ENCODE results near the gene WDR3. TPM values are rescaled to one million over a fixed set of nuclear protein-coding genes. Genes with fewer than 3 reads are reported as not detected.

Gene WDR3
- total and polyA plus RNA-seq, 2 donors (not counting 1 experiment from before 2014, with no cell fraction given): 5.5 to 18.5 TPM

DNA sequence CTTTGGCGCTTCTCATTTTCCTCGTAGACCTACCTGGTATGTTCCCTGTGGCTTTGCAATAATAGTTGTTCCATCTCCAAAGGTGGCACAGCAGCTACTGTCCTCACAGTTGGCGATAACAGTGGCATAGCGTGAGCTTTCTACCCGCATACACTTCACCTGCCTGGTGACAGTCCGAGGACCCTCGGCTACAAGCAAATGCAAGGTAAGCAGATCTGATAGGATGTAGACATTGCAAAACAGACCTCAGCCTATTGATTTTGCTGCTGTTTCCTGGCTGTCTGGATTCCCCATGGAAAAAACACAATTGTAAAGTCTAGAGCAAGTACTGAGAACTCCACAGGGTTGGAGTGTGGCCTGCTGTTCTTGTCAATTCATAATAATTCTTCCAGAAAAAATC, 78.5 kb downstream of the WDR3 start:
- no peaks in the 10 kb centered on the region for H3K79me2 ChIP-seq (ENCODE audit: control insufficient read depth, insufficient read depth, low read length)
- WGBS (ENCODE audit: insufficient coverage): 99% methylated on average over 7 of the region's 7 CpGs
- no peak overlapping the region for H3K27ac ChIP-seq (ENCODE audit: low read length in 2 of 2)
- no peak overlapping the region for H2AFZ ChIP-seq (ENCODE audit: insufficient read depth, low read depth, low read length, poor library complexity, severe bottlenecking)
- Mint-ChIP-seq H3K4me1 (no peaks in the 10 kb centered on the region), H3K4me3 (no peak overlapping the region), H3K27ac (no peak overlapping the region), H3K9me3 (ENCODE audit: insufficient read depth) (no peaks in the 10 kb centered on the region), H3K27me3 (peaks cover 35% of the 10 kb centered on the region)
- intact Hi-C loops (cut with micrococcal nuclease): no loop called here
- no peaks in the 10 kb centered on the region for H3K36me3 ChIP-seq (replicated peaks in 1 of 2; ENCODE audit: control extremely low read depth in 1 of 2, control insufficient read depth in 1 of 2, extremely low read depth in 1 of 2, insufficient read depth in 2 of 2, low read length in 1 of 2)
- ATAC-seq (ENCODE audit: low read depth) (no peak), DNase-seq (no peak)
- ChIA-PET CTCF (no interaction called here), POLR2A (no interaction called here)
- no peaks in the 10 kb centered on the region for H3K4me1 ChIP-seq (ENCODE audit: control insufficient read depth in 2 of 2, insufficient read depth in 2 of 2, low read length in 2 of 2)
- H3K4me3 ChIP-seq (ENCODE audit: control extremely low read depth in 1 of 5, extremely low read depth in 1 of 5, insufficient read depth in 1 of 5, low read depth in 2 of 5, low read length in 4 of 5): no peak overlapping the region
- H3K9ac ChIP-seq (ENCODE audit: low read length): no peak overlapping the region
- no peaks in the 10 kb centered on the region for H4K20me1 ChIP-seq (ENCODE audit: control insufficient read depth, insufficient read depth, low read length, poor library complexity, severe bottlenecking)
- no peak overlapping the region for H3K4me2 ChIP-seq (replicated peaks; ENCODE audit: low read depth, low read length, poor library complexity, severe bottlenecking)
- peaks cover 0 to 5% (median 0%) of the 10 kb centered on the region in 3 donors for H3K9me3 ChIP-seq (ENCODE audit: control extremely low read depth in 1 of 3, control insufficient read depth in 2 of 3, insufficient read depth in 1 of 3, low read length in 2 of 3)
- TF ChIP-seq, protein P1, sequence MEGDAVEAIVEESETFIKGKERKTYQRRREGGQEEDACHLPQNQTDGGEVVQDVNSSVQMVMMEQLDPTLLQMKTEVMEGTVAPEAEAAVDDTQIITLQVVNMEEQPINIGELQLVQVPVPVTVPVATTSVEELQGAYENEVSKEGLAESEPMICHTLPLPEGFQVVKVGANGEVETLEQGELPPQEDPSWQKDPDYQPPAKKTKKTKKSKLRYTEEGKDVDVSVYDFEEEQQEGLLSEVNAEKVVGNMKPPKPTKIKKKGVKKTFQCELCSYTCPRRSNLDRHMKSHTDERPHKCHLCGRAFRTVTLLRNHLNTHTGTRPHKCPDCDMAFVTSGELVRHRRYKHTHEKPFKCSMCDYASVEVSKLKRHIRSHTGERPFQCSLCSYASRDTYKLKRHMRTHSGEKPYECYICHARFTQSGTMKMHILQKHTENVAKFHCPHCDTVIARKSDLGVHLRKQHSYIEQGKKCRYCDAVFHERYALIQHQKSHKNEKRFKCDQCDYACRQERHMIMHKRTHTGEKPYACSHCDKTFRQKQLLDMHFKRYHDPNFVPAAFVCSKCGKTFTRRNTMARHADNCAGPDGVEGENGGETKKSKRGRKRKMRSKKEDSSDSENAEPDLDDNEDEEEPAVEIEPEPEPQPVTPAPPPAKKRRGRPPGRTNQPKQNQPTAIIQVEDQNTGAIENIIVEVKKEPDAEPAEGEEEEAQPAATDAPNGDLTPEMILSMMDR (IDR thresholded peaks at IDR 0.05): no peak
- TF ChIP-seq EZH2 (IDR thresholded peaks at IDR 0.05; ENCODE audit: borderline replicate concordance, insufficient read depth, low read depth, low read length, poor library complexity, severe bottlenecking): no peak
- peaks cover 0 to 2% (median 0%) of the 10 kb centered on the region in 4 experiments for H3K27me3 ChIP-seq (replicated peaks in 1 of 4; ENCODE audit: control extremely low read depth in 1 of 4, control insufficient read depth in 3 of 4, insufficient read depth in 4 of 4, low read length in 3 of 4)

DNA sequence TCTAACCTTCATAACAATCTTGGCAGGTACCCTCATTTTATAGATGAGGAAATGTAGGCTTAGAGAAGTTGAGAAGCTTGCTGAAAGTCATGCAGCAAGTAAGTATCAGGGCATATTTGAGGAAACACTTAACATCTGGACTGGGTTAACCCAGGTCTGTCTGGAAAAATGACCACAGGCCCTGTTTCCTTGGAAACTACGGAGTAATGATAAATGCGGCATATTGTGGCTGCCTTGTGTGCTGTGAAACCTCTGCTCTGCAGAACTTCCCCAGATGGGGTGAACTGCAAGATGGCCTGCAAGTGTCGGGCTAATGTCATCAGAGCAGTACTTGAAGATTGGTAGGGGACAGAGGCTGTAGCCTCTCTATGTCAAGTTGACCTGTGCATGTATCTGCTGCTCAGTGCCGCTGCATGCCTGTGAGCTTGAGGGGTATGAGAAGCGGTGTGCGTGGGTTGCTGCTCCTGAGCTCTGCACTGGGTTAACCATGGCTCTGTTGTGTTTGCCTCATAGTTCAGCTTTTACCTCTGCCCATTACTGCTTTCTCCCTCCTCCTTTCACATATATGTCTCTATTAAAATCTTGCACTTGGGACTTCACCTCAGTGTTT, 83.1 kb downstream of the WDR3 start:
- H3K27ac Mint-ChIP-seq: no peak overlapping the region
- no peak for TF ChIP-seq EZH2 (IDR thresholded peaks at IDR 0.05; ENCODE audit: borderline replicate concordance, insufficient read depth, low read depth, low read length, poor library complexity, severe bottlenecking)
- TF ChIP-seq, protein P1 (IDR thresholded peaks at IDR 0.05): no peak
- POLR2A ChIA-PET: no interaction called here
- no peaks in the 10 kb centered on the region for H3K79me2 ChIP-seq (ENCODE audit: control insufficient read depth, insufficient read depth, low read length)
- no peaks in the 10 kb centered on the region for H3K4me1 ChIP-seq (ENCODE audit: control insufficient read depth in 2 of 2, insufficient read depth in 2 of 2, low read length in 2 of 2)
- peaks cover 9% of the 10 kb centered on the region for H3K27me3 Mint-ChIP-seq
- DNase-seq (no peak), ATAC-seq (ENCODE audit: low read depth) (no peak)
- no peaks in the 10 kb centered on the region for H3K36me3 ChIP-seq (replicated peaks in 1 of 2; ENCODE audit: control extremely low read depth in 1 of 2, control insufficient read depth in 1 of 2, extremely low read depth in 1 of 2, insufficient read depth in 2 of 2, low read length in 1 of 2)
- H3K27ac ChIP-seq (ENCODE audit: low read length in 2 of 2): no peak overlapping the region
- H3K9ac ChIP-seq (ENCODE audit: low read length): no peak overlapping the region
- intact Hi-C loops (cut with micrococcal nuclease): no loop called here
- peaks cover 0 to 2% (median 0%) of the 10 kb centered on the region in 4 experiments for H3K27me3 ChIP-seq (replicated peaks in 1 of 4; ENCODE audit: control extremely low read depth in 1 of 4, control insufficient read depth in 3 of 4, insufficient read depth in 4 of 4, low read length in 3 of 4)
- WGBS (ENCODE audit: insufficient coverage): 94% methylated on average over 5 of the region's 6 CpGs
- no peak overlapping the region for H3K4me2 ChIP-seq (replicated peaks; ENCODE audit: low read depth, low read length, poor library complexity, severe bottlenecking)
- H2AFZ ChIP-seq (ENCODE audit: insufficient read depth, low read depth, low read length, poor library complexity, severe bottlenecking): no peak overlapping the region
- H3K4me3 ChIP-seq (ENCODE audit: control extremely low read depth in 1 of 5, extremely low read depth in 1 of 5, insufficient read depth in 1 of 5, low read depth in 2 of 5, low read length in 4 of 5): no peak overlapping the region
- no peaks in the 10 kb centered on the region for H4K20me1 ChIP-seq (ENCODE audit: control insufficient read depth, insufficient read depth, low read length, poor library complexity, severe bottlenecking)
- H3K4me1 Mint-ChIP-seq: no peaks in the 10 kb centered on the region
- H3K4me3 Mint-ChIP-seq: no peak overlapping the region
- CTCF ChIA-PET: no interaction called here
- H3K9me3 ChIP-seq (ENCODE audit: control extremely low read depth in 1 of 3, control insufficient read depth in 2 of 3, insufficient read depth in 1 of 3, low read length in 2 of 3): no peaks in the 10 kb centered on the region
- H3K9me3 Mint-ChIP-seq (ENCODE audit: insufficient read depth): no peaks in the 10 kb centered on the region
